Colonic mucosa (tissue), 4 donors: ENCODE measurements around the gene RNF208. TPM values are rescaled to one million over a fixed set of nuclear protein-coding genes. Genes with fewer than 3 reads are reported as not detected.

Experiments used
- DNase-seq: peaks from one replicate; pipeline ENCODE4 v3.0.0-alpha.2; 2020
- H3K27ac ChIP-seq: fragments of 200-600 bp; one replicate; pipeline ENCODE4 v1.8.0; 2021
- H3K27me3 ChIP-seq: fragments of 200-600 bp; one replicate; pipeline ENCODE4 v1.8.0; 2021
- H3K36me3 ChIP-seq: fragments of 200-600 bp; one replicate; pipeline ENCODE4 v1.8.0; 2021
- H3K4me1 ChIP-seq: fragments of 200-600 bp; one replicate; pipeline ENCODE4 v1.8.0; 2021; ENCODE audit warnings: mild to moderate bottlenecking
- H3K4me3 ChIP-seq: fragments of 200-600 bp; one replicate; pipeline ENCODE4 v1.8.0; 2021
- H3K9ac ChIP-seq, 2 donors: one replicate each; pipeline ENCODE4 v1.7.0; 2013; ENCODE audit warnings: control low read depth in 2 of 2, low read depth in 2 of 2, low read length in 2 of 2
- H3K9me3 ChIP-seq: fragments of 200-600 bp; one replicate; pipeline ENCODE4 v1.8.0; 2021
- intact Hi-C: fragments of 100-400 bp; cut with DNase I; formaldehyde crosslinking; loops from one replicate; pipeline ENCODE4 v1.14.1; 2022
- total RNA-seq, 2 donors: library from RNA; stranded (reverse); fragmentation: NEBNext Ultra II Directional in 1 of 2; extraction: Animal tissue kit (Norgen Biotek cat#: 25700) in 1 of 2; gene quantifications; one replicate each; pipeline ENCODE4 v1.2.1, GENCODE V29; 2021
- TF ChIP-seq, protein P1 (sequence below): fragments of 200-600 bp; IDR thresholded peaks from one replicate; pipeline ENCODE4 v1.8.0; 2022; ENCODE audit warnings: antibody characterized with exemption, mild to moderate bottlenecking
- donor health status: healthy.
- donor health status: DM: no; HTN: no; CAD: no.
- donor health status: DM: no; HTN: no; CAD: no.

Gene RNF208
- total RNA-seq, 2 donors from 2014 or later: 6.5 to 9.3 TPM

- H3K27ac ChIP-seq: no peak overlapping the region
- H3K27me3 ChIP-seq: peaks cover 44% of the 10 kb centered on the region
- no peak overlapping the region for H3K4me3 ChIP-seq
- DNase-seq: peak; percentile 39
- peaks cover 18% of the 10 kb centered on the region for H3K4me1 ChIP-seq
- intact Hi-C loops: loop anchor here (5.0 kb wide), 1 partner anchor 43 kb away; the partner anchor contains the start of genes ANAPC2 and SSNA1
- no peak overlapping the region for H3K9ac ChIP-seq
- H3K9me3 ChIP-seq: no peaks in the 10 kb centered on the region
- no peaks in the 10 kb centered on the region for H3K36me3 ChIP-seq
- TF ChIP-seq, protein P1, sequence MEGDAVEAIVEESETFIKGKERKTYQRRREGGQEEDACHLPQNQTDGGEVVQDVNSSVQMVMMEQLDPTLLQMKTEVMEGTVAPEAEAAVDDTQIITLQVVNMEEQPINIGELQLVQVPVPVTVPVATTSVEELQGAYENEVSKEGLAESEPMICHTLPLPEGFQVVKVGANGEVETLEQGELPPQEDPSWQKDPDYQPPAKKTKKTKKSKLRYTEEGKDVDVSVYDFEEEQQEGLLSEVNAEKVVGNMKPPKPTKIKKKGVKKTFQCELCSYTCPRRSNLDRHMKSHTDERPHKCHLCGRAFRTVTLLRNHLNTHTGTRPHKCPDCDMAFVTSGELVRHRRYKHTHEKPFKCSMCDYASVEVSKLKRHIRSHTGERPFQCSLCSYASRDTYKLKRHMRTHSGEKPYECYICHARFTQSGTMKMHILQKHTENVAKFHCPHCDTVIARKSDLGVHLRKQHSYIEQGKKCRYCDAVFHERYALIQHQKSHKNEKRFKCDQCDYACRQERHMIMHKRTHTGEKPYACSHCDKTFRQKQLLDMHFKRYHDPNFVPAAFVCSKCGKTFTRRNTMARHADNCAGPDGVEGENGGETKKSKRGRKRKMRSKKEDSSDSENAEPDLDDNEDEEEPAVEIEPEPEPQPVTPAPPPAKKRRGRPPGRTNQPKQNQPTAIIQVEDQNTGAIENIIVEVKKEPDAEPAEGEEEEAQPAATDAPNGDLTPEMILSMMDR: no peak
Measured at GRCh38 chr9:137229903-137230704, 8.1 kb upstream of the RNF208 start.

DNA sequence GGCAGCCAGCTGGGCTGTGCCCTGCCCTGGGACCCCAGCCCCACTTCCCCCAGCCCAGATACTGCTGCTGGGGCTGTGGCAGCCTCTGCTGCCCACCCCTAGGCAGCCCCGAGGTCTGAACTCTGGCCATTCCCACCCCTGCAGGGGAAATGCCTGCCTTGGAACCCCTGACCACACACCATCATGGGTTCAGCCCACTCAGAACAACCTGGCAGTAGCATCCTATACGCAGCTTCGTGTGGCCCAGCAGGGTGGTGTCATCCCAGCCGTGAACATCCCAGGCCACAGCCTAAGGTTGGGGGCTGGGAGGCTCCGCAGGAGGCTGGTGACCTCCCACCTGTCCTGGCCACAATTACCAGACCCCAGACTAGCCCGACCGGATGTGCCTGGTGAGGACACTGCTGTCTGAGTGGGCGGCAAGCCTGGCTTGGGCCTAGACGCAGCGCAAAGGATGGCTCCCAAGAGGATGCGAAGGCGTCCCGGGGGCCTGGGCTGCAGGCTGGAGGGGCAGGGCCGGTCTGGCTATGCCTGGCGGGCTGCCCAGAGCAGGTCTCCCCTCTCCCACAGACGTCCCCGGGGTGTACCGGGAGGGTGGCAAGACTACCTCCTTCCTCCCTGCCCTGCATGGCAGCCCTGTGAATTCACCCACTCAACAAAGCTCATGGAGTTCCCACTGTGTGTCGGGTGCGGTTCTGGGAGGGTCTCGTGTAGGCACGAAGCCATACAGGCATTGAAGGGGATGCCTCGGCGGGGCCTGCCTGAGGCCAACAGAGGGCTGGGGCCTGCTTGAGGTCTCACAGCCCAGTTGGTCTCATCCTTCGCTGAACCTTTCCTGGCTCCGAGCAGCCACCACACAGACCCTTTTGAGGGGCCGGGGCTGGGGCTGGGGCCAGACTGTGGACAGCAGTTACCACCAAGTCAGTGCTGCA, 7.2 kb upstream of the RNF208 start:
- Histone ChIP-seq H3K27ac (no peak overlapping the region), H3K36me3 (no peaks in the 10 kb centered on the region), H3K4me3 (no peak overlapping the region), H3K9ac (no peak overlapping the region), H3K27me3 (peaks cover 36% of the 10 kb centered on the region), H3K4me1 (peaks cover 23% of the 10 kb centered on the region), H3K9me3 (no peaks in the 10 kb centered on the region)
- intact Hi-C loops: loop anchor here (5.0 kb wide), 1 partner anchor 42 kb away; the partner anchor contains the start of genes ANAPC2 and SSNA1
- DNase-seq: no peak
- TF ChIP-seq, protein P1: no peak

- H3K4me3 ChIP-seq: no peak overlapping the region
- H3K27me3 ChIP-seq: peaks cover 32% of the 10 kb centered on the region
- intact Hi-C loops: loop anchor here (5.0 kb wide), 1 partner anchor 41 kb away; the partner anchor contains the start of genes ANAPC2 and SSNA1
- no peak overlapping the region for H3K9ac ChIP-seq
- no peak for DNase-seq
- TF ChIP-seq, protein P1: no peak
- H3K9me3 ChIP-seq: no peaks in the 10 kb centered on the region
- H3K4me1 ChIP-seq: peaks cover 23% of the 10 kb centered on the region
- no peak overlapping the region for H3K27ac ChIP-seq
- H3K36me3 ChIP-seq: no peaks in the 10 kb centered on the region
Measured at GRCh38 chr9:137228506-137228967, 6.5 kb upstream of the RNF208 start.

DNA sequence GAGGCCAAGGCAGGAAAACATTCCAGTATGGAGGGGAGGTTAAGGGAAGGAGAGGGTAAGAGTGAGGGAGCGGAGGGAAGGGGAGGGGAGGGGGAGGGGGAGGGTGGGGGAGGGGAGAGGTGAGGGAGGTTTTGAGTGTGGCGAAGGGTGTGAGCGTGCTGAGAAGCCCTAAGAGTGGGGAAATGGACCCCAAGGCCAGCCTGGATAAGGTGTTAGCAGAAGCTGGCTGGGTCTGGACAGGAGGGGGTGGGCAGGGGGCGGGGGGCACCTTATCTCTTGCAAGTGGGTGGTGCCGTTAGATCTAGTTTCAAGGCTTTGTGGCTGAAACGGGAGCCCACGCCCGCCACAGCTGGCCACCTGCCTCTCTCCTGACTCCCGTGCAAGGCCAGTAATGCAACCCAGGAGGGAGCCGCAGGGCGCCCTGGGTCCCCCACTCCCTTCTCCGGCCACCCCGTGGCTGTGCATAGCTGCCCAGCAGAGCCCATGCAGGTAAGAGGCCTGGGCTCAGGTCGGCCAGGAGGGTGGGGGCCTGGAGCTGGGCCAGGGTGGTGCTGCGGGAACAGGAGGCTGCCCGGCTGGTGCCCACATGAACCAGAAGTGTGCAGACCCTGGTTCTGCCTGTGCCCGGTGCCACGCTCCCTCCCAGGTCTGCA, 5.9 kb upstream of the RNF208 start:
- H3K27ac ChIP-seq: no peak overlapping the region
- no peaks in the 10 kb centered on the region for H3K9me3 ChIP-seq
- TF ChIP-seq, protein P1: no peak
- peaks cover 27% of the 10 kb centered on the region for H3K27me3 ChIP-seq
- no peak for DNase-seq
- H3K36me3 ChIP-seq: no peaks in the 10 kb centered on the region
- no peak overlapping the region for H3K4me3 ChIP-seq
- no peak overlapping the region for H3K9ac ChIP-seq
- intact Hi-C loops: loop anchor here (2.0 to 5.0 kb wide), 2 partner anchors 41 to 107 kb away; partner anchors contain the start of genes ANAPC2 and SSNA1
- peaks cover 24% of the 10 kb centered on the region for H3K4me1 ChIP-seq
